NAMALWA (cell line): ENCODE measurements around the gene PGA4.
"Not testable (repeated sequence)": the region's sequence is repeated elsewhere in the genome, so short reads cannot be mapped to it uniquely, and the experiment has no call there.

Source experiments
- DNase-seq: peaks from one replicate; pipeline ENCODE4 v3.0.0-alpha.2; 2015; ENCODE audit warnings: low spot score

PGA4 gene

DNA sequence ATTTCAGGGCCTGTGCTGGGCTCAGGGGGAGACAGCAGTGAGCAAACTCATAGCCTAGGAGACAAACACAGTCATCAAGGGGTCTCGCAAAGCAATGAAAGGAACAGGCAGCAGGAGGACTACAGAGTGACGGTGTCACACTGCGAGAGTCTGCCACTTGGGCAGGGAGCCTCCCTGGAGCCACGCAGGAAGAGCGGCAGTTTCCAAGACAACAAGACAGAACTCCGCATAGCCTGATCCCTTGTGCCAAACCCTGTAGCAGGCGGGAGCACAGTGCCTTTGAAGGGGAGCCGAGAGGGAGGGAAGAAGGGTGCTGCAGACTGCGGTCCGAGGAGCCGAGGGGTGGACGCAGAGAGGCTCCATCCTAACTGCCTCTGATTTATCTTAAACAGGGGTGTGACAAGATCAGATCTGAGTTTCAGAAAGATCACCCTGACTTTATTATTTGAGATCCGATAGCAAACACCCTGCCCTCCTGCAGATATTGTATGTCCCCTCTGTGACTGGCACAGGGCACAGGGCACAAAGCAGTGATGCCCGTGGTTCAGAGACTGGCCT, 17.6 kb upstream of the PGA4 start:
- DNase-seq, result not testable (repeated sequence)

- not testable (repeated sequence) for DNase-seq
Measured at GRCh38 chr11:61207636-61208310, 14.4 kb upstream of the PGA4 start.

- not testable (repeated sequence) for DNase-seq
Measured at GRCh38 chr11:61210629-61211028, 11.5 kb upstream of the PGA4 start.

- not testable (repeated sequence) for DNase-seq
Measured at GRCh38 chr11:61211327-61211952, 10.7 kb upstream of the PGA4 start.

- not testable (repeated sequence) for DNase-seq
Measured at GRCh38 chr11:61212202-61212601, 9.9 kb upstream of the PGA4 start.

- not testable (repeated sequence) for DNase-seq
Measured at GRCh38 chr11:61213711-61214324, 8.3 kb upstream of the PGA4 start.

DNA sequence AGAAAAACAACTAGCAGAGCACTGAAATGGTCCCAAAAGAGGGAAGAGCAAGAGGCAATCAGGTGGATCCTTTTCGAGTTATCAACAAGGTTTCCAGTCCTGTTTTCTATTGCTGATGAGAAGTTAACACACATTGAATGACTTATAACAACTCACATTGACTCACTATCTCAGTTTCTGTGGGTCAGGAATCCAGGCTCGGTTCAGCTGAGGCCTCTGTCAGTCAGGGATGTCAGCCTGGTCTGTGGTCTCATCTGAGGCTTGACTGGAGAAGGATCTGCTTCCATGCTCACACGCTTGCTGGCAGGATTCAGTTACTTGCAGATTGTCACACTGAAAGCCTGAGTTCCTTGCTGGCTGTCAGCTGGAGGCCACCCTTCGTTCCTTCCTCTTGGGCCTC, 3.8 kb upstream of the PGA4 start:
- DNase-seq, result not testable (repeated sequence)

DNA sequence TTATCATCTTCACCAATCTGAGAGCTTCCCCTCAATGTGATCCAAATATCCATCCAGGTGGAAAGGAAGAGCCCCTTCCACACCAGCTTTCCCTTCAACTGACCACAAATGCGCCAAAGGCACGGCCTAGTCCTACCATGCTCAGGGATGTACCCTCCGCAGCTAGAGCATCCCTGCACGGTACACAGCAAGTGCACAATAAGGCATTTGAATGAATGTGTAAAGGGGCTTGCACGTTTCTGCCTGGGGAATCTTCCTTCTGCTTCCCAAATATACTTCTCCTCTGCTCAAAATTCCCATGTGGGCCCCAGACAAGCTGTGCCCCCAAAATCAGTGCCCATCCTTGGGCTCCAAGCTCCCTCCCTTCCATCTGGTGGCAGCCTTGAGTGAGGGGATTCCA, 3.1 kb upstream of the PGA4 start:
- DNase-seq, result not testable (repeated sequence)

DNA sequence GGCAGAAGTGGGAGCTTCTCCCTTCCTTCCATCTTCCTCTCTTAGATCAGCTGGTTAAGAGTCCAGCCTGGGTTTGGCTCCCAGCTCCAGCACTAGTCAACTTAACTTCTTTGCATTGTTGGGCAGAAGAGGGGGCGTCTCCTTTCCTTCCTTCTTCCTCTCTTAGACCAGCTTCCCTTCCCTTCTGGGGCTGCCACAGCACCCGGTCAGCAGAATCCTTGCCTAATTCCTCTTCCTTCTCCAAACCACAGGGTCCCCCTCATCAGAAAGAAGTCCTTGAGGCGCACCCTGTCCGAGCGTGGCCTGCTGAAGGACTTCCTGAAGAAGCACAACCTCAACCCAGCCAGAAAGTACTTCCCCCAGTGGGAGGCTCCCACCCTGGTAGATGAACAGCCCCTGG, 545 bp downstream of the PGA4 start:
- not testable (repeated sequence) for DNase-seq

GRCh38 chr11:61226457-61227137, 4.5 kb downstream of the PGA4 start:
- DNase-seq, result not testable (repeated sequence)

DNA sequence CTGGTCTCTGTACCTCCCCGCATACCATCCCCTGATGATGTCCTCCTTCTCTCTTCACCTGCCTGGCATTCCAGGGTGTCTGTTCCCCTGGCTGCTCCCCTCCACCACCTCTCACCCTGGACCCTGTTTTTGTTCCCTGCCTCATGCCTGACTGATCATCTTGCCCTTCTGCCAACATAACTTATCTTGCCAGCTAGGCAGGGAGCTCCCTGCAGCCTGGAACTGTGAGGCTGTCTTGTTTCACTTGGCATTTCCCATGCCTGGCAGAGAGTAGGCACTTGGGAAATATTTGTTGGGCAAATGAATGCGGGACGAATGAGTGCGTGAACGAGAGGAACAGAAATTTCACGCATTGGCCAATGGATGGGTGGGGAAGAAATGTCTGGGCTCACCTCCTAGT, 7.3 kb downstream of the PGA4 start:
- DNase-seq, result not testable (repeated sequence)

GRCh38 chr11:61231033-61231432, 8.9 kb downstream of the PGA4 start:
- DNase-seq, result not testable (repeated sequence)

GRCh38 chr11:61231585-61231984, 9.4 kb downstream of the PGA4 start:
- DNase-seq, result not testable (repeated sequence)

DNA sequence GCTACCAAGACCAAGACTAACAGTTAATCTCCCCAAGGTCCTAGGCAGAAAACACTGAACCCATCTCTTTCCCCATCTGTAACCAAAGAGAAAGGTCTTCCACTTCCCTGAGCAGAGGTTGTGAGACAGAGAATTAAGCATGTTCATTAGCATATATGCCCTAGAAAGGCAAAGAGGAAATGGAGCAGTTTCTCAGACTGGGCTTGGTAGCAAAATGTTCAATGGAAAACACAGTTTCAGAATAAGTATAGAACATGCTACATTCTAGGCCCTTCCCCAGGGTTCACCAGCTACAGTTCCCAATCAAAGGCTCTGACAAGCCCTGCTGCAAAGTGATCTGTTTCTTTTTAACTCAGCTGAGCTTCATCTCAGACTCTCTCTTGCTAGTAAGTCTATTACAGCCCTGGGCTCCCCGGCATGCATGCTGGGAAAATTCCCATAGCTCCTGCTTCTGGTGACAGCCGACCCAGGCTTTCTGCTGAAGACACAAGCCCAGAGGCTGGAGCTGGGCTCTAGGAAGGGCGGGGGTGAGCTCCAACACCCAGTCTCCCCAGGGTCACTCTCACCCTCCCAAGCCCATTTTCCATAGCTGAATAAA, 10.5 kb downstream of the PGA4 start:
- not testable (repeated sequence) for DNase-seq

DNA sequence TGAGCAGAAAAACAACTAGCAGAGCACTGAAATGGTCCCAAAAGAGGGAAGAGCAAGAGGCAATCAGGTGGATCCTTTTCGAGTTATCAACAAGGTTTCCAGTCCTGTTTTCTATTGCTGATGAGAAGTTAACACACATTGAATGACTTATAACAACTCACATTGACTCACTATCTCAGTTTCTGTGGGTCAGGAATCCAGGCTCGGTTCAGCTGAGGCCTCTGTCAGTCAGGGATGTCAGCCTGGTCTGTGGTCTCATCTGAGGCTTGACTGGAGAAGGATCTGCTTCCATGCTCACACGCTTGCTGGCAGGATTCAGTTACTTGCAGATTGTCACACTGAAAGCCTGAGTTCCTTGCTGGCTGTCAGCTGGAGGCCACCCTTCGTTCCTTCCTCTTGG, 15.0 kb downstream of the PGA4 start:
- DNase-seq, result not testable (repeated sequence)

- DNase-seq, result not testable (repeated sequence)
Measured at GRCh38 chr11:61240288-61240687, 18.1 kb downstream of the PGA4 start.

DNA sequence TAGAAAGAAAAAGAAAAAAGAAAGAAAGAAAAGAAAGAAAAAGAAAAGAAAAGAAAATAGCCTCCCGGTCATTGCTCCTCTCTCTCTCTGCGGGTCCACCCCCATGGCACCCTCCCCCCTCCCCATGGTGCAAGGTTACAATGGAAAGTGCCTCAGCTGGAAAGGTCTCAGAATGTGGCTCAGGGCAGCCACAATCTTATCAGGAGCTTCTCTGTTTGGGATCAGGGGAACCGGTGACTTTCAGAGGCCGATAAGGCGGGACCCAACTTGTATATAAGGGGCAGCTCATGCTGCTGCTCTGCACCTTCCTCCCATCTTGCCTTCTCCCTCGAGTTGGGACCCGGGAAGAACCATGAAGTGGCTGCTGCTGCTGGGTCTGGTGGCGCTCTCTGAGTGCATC, 18.7 kb downstream of the PGA4 start, which contains the start of gene PGA5:
TSS of gene PGA5 (plus strand) at position 301 of the 400 bp plus-strand sequence. CDS start at position 353, 52 bp downstream.
- DNase-seq, result not testable (repeated sequence)

DNA sequence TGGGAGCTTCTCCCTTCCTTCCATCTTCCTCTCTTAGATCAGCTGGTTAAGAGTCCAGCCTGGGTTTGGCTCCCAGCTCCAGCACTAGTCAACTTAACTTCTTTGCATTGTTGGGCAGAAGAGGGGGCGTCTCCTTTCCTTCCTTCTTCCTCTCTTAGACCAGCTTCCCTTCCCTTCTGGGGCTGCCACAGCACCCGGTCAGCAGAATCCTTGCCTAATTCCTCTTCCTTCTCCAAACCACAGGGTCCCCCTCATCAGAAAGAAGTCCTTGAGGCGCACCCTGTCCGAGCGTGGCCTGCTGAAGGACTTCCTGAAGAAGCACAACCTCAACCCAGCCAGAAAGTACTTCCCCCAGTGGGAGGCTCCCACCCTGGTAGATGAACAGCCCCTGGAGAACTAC, 19.4 kb downstream of the PGA4 start:
- DNase-seq, result not testable (repeated sequence)

DNA sequence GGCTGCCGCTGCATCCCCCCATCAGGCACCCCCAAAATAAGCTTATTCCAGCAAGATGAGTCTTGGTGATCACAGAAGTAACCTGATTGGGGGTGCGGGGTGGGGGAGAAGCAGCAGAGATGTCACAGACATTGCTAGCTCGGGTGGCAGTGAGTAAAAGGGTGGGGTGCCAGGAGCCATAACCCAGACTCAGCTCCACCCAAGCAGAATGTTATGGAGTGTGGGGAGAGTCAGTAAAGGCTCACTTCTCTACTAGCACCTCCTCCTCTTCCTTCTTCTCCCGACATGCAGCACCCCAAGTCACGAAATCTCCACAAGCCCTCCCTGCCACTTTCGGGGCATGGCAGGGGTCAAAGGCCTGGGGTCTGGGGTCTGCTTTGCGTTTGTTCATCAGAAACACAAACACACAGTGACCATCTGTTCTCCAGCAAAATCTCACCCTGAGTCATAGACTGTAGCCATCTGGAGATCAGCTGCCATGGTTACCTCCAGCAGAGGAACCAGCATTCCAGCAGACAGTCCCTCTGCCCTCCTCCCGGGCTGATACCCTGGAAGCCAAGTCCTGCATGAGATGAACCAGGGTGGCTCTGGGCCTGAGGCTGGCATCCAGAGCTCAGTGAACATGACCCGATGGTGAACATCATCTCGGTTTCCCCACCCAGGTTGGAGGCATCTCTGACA, 23.3 kb downstream of the PGA4 start:
- DNase-seq, result not testable (repeated sequence)

- not testable (repeated sequence) for DNase-seq
Measured at GRCh38 chr11:61248071-61248470, 25.9 kb downstream of the PGA4 start.

DNA sequence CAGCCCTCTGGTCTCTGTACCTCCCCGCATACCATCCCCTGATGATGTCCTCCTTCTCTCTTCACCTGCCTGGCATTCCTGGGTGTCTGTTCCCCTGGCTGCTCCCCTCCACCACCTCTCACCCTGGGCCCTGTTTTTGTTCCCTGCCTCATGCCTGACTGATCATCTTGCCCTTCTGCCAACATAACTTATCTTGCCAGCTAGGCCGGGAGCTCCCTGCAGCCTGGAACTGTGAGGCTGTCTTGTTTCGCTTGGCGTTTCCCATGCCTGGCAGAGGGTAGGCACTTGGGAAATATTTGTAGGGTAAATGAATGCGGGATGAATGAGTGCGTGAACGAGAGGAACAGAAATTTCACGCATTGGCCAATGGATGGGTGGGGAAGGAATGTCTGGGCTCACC, 27.1 kb downstream of the PGA4 start:
- DNase-seq, result not testable (repeated sequence)
